Ramos (cell line): Measurements from ENCODE around the gene FAAP100.

Source experiments
- in situ Hi-C: fragments of 300-500 bp; cut with MboI; formaldehyde crosslinking; loops from one replicate; pipeline ENCODE4 v1.14.3; 2022; ENCODE audit warnings: low sequenced_read_pairs; ENCODE audit not compliant: unreplicated experiment

Gene FAAP100

DNA sequence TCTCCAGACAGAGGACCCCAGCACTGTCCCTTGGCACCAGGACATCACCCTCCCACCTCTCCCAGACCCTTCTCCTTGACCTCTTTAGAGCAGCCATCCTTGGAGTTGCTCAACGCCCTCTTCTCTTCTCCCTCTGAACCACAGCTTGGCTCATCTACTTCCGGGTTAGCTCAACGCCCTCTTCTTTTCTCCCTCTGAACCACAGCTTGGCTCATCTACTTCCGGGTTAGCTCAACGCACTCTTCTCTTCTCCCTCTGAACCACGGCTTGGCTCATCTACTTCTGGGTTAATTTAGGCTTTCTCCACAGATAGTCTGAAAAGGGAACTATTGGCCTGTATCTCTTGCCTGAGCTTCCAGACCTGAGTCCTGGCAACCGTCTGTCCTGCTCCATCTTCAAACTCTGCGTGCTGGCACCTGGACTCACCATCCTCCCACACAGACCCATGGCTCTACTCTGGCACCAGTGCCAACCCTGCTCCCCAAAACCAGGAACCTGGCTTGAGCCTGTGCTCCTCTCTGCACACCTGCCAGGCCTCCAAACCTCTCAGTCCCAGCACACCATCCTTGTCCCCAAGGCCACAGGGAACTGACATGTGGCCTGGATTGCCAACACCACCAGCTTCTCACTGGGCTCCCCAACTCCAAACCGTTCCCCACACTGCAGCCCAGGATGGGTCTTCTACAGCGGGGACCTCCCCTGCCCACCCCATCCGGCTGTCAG, 25.3 kb upstream of the FAAP100 start:
- in situ Hi-C loops = no loop called here

DNA sequence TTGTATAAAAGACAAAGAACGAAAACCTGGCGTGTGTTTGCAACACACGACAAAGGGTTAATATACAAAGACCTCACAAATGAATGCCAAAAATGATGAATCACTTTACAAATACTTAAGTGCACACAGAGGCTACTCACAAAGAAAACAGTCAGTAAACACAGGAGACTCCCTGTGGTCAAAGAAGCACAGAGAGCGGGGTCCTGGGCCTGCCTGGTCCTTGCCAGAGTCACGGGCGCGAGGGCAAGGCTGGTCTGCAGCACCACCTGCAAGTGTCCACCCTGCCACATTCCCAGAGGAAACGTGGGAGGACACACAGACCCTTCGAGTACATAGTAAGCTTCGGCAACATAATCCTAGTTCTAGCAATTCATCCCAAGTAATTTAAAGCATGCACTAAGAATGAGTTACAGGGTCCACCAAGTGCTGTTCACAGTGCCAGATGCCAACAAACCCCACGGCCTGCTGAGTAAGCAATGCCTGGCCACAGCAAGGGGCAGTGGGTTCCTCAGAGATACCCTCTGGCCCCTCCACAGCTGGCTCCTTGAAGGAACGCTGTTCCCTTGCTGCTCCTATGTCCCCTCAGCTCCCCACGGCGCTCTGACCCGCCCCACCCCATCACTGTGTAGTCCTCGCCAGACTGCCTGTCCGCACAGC, 24.6 kb upstream of the FAAP100 start:
- in situ Hi-C loops = no loop called here

DNA sequence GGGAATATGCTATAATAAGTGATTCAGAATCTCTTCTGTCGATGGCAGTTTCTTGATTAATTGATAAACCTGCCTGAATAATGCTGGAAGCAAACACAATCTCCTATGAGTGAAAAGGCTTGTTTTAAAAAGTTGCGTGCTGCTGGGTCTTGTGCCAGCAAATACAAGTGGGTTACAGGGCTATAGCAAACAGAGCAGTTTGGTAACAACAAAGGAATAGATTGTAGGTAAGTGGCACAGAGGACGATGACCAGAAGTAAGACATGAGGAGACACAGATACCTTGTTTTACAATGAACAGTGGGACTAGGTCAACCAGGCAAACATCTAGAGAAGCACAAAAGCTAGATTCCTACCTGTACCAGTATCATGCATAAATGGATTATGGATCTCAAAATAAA, 23.7 kb upstream of the FAAP100 start:
- in situ Hi-C loops = no loop called here

DNA sequence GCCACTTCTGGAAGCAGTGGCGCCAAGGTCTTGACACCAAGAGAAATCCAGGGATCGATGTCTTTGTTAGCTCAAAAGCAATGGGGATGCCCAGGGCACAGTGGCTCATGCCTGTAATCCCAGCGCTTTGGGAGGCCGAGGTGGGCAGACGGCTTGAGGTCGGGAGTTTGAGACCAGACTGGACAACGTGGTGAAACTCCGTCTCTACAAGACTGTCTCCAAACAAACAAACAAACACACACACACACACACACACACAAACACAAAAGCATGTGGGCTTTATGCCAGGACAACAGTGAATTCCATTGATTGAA, 22.4 kb upstream of the FAAP100 start:
- in situ Hi-C loops = no loop called here

DNA sequence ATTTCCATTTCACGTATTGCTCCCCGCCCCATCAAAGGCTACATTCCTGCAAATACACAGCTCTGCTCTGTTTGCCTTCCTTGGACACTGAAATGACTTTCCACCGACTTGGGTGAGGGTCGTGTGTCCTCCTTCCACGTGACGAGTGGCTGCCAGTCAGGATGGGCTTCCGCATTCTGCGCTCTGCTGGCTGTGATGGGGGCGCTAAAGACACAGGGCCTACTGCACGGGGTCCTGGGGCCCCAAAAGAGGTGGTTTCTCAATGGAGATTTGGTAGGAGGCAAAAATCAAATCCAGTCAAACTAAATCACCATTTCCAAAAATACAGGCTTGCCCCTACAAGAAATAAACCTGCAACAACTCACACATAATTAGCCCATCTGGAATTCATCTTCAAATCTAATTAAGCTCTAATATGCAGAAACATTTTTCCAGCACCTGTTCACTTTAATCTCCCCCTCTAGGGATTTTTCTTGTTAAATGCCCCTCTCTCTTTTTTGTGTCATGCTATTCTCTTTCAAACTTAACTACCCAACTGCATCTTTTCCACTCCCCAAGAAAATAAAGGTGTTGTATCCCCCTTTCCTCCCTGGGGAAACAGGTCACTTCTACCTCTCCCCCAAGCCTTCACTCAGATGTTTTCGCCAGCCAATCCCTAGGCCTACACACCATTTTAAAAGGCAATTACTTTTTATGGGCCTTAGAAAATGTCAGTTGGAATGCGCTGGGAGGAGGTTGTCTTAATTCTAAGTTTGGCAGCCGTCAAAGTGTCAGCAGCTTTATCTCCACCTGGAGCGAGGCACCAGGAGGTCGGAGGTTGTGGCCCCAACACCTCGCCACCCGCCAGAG, 21.9 kb upstream of the FAAP100 start:
- in situ Hi-C loops = no loop called here

DNA sequence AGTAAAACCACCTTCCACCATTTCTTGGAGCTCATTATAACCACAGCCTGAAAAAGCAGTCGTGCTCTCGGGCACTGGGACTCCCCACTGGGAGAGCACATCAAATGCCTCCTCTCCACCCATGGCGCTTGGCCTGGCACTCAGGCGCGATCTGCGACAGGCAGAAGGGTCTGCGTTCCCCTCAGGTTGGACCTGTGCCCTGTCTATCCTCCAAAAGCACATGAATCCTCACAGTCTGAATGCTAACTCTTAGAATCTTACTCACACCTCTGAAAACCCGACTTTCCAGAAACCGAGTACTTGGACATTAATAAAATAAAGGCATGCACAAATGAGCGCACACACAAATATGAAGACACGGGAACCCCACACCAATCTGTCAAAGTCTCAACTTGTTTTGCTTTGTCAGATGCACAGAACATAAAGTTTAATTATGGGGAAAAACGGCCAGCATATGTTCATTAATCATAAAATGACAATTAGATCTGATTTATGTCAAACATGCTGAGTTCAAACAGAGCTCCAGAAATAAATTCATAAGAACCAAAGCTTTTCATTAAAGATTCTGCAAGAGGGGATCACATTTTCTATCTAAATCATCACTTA, 20.5 kb upstream of the FAAP100 start:
- in situ Hi-C loops = no loop called here

DNA sequence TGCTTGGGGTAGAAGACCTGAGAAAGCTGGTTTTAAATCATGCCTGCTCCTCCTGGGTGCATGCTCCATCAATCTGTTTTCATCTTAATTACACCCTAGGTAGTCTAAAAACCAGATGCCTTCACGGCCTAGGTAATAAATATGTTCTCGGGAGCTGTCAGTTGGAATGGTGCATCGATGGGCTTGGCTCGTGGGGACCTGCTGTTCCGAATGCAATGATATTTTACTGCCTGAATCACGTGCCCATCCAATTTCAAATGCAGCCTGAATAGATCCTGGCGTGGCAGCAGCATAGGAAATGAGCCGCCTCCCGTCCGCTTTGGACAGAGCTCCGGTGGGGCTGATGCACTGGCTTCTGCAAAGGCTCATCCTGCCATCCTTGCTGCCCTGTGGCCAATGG, 18.8 kb upstream of the FAAP100 start:
- in situ Hi-C loops = no loop called here

DNA sequence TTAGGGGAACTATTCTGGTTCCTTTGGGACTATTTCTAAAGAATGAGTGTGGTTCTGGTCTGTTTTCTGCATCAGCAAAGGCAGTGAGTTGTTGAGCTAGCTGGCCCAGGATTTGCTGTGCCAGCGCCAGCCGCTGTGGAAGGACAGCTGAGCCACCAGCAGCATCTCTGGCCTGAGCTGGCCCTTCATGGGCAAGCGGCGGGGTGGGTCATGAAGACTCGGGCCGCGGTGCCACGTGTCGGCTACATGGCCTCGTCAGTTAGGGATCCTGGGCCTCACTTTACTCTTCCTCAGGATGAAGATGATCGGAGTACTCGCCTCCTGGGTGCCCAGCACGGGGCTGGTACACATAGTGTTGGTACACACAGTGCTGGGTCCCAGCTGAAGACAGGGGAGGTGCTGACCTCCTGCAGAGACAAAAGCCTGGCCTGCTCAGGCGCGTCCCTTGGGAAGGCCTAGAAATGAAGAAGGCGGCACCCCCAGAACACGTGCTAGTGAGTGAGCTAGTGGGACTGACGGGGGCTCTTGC, 17.9 kb upstream of the FAAP100 start:
- in situ Hi-C loops = no loop called here

DNA sequence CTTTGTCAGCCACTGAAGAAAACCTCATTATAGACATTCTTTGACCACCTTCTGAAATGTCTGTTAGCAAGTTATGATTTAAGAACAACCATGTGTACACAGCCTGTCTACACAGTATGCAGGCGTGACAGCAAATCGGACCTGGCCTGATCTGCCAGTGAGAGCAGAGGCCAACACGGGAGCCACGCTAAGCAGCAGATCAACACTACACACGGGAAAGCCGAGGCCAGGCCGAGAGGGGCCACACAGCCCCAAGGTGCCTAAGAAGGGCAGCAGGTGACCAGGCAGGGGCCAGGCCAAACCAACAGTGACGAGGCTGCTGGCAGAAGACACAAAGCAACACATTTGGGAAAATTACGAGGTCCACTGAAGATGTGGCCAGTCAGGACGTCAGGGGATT, 16.3 kb upstream of the FAAP100 start:
- in situ Hi-C loops = no loop called here

DNA sequence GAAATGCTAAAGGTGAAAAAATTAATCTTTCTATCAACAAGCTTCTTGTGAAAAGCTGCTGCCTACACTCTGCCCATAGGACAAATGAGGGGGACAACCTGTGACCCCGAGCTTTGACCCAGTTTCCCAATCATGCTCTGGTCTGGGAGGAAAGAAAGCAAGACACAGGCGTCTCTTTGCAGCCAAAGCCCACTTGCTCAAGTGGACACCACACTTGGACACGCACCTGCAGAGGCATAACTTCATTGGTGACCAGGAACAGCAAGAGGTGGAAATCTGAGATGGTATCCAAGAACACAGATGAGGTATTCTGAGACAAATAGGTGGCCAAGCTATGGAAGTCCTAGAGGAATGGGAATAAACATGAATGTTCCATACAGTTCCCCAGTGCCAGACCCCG, 15.0 kb upstream of the FAAP100 start:
- in situ Hi-C loops = no loop called here

DNA sequence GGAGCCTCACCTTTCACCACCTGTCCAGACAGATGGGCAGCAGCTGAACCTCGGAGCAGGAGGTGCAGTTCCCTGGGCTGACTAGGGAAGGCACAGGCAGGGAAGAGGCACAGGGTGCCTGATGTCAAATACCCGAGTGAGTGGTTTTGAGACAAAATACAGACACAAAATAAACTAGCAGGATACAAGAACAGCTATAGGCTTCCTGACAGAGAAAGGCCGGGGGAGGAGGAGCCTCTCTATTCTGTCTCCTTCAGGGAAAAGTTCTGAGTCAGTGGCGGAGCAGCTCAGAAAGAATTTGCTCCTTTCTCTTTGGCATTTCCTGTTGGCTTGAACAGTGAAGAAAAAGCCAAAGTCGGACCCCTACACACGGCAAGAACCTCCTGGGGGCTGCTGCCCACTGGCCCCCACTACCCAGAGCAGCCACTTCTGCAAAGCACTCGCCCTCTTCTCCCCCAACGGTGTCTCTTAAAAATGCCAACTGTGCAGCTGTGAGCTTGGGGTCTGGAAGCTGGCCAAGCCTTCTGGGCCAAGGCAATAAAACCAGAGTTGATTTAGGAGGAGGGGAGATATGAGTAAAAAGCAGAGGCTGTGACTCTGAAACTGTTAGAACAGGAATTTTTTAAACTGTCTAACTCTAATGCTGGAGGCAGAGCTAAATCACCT, 14.4 kb upstream of the FAAP100 start:
- in situ Hi-C loops = no loop called here

DNA sequence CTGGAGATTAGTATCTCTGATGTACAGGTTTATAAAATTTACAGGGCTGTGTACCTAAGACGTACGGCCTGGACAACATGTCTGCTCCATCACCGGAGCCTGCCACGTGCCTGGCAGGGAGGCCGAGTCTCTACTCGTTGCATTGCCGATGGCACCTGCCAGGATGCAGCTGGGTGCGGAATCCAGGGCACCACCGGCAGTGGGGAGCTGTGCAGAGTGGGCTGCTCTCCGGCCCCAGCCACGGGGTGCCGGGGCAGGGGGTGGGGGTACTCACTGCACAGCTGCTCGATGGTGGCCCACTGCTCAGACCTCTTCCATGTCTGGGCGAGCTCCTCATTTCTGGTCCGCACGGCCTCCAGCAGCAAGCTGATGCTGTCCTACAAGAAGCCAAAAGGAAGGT, 13.1 kb upstream of the FAAP100 start:
- in situ Hi-C loops = no loop called here

DNA sequence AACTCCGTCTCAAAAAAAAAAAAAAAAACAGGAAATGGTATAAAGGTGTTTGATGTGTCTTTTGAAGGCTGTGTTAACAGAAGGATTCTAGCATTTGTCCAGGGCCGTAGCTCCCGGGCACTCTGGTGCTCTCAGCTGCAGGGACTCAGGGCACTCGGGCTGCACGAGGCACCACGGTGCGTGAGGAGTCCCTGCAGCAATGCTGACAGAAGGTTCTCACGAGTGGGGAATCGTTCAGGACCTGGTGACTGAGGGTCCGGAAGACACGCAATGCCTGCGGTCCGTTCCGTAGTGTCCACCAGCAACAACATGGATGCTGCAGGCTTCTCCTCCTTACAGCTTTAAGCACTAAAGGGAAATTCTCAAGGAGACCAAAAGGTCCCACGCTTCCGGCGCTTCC, 12.6 kb upstream of the FAAP100 start:
- in situ Hi-C loops = no loop called here

DNA sequence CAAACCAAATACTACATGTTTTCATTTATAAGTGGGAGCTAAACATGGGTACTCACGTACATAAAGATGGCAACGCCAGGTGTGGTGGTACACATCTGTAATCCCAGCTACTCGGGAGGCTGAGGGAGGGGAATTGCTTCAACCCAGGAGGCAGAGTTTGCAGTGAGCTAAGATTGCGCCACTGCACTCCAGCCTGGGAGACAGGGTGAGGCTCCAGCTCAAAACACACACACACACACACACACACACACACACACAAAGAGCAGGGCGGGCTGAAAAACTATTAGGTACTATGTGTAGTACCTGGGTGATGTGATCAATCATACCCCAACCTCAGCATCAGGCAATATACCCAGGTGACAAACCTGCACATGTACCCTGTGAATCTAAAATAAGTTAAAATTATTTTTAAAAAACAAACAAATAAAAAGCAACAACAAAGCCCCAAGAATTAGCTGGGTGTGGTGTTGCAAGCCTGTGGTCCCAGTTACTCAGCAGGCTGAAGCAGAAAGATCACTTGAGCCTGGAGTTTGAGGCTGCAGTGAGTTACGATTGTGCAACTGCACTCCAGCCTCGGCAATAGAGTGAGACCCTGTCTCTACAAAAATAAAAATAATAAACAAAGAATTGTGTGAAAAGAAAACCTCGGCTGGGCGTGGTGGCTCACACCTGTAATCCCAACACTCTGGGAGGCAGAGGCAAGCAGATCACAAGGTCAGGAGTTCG, 11.9 kb upstream of the FAAP100 start:
- in situ Hi-C loops = no loop called here

DNA sequence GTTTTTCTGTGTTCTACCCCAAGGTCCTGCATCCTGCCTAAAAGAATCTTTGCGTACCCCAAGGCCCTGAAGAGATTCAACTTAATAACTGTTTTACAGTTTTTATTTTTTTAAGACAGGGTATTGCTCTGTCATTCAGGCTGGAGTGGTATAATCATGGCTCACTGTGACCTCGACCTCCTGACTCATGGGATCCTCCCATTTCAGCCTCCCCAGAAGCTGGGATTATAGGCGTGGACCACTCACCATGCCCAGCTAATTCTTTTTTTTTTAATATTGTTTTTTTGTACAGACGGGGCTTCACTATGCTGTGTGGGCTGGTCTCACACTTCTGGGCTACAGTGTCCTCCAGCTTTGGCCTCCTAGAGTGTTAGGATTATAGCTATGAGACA, 9.3 kb upstream of the FAAP100 start:
- in situ Hi-C loops = no loop called here

DNA sequence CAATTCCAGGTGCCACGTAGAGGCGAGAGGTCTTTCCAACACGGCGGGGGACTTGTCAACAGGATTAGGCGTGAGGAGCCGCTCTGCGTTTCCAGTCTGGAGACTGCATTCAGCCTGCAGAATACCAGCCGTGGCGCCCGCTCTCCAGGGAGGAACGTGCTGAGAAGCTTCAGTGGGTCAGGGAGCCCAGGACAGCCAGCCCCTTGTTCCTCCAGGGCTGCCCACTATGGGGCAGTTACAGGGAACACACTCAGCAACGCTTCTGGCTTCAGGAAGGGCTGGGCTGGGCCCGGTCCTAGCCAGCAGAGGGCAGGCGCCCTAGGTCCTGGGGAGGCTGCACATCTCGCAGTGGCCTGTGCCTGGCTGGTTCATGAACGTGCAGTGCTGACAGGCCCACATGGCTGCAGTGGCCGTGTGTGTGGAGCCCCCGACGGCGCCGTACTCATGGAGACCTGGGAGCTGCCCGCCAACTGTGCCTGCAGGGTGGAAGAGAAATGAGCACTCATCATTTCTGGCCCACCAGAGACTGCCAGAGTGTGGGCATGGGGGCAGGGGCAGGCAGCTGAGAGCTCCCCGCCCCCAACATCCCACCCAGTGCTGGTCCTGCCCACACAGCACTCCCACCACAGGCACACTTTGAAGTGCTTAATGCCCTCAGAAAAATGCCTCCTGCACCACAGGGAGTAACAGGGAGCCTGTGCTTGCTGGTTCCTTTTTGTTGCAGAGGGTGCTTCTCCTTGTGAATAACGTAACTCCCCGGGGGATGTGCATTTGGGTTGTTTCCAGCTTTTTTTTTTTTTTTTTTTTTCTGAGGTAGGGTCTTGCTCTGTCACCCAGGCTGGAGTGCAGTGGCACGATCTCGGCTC, 7.0 kb upstream of the FAAP100 start:
- in situ Hi-C loops = no loop called here

DNA sequence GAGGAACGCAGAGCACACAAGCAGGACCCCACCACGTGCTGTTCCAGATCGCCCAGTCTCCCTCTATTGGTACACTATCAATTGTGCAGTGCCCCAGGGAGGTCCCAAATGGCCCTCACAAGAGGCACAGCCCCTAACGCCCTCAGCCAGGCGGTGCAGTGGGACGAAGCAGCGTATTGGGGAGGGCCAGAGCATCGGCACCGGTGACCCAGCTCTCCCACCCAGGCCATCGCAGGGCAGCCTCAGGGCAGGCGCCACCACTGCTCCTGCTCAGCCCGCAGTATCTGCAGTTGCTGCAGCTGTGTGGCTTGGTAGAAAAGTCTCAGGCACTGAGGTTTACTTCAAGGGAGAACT, 5.9 kb upstream of the FAAP100 start:
- in situ Hi-C loops = no loop called here

DNA sequence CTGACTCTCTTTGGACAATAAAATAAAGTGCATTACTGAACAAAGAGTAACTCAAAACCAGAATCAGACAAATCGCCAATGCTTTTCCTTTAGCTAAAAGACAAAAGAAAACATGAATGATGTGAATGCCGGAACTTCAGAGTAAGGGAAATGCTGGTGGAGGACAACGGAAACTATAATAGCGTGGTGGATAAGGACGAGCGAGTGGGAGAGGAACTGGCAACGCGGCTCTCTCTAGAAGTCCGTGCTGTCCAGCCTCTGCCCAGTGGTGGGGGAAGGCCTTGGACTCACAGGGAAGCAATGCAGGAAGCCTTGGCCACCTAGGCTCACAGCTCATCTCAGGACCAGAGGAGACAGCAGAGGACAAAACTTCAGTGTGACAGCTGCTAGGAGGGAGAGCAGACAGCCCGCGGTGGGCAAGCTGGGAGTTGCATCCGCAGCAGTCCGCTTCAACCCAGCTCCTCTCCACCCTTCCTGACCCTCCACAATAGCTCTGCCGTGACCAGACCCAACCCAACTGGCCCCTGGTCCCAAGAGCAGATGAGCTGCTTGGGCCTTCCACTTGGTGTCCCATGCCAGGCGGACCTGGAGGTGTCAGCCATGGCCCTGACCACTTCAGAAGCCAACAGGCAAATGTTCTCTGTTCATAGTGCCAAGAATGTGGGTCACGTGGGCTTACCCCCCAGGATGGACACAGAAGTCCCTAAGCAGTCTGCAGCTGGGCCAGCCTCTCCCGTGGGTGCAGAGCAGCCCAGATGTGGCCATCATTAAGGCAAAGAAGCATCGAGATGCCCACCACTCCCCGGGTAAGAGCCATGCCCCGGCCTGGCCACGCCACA, 5.3 kb upstream of the FAAP100 start:
- in situ Hi-C loops = no loop called here
